NCI-H2107 (cell line): ENCODE data around the gene EML1.
"Not testable (repeated sequence)": the region's sequence is repeated elsewhere in the genome, so short reads cannot be mapped to it uniquely, and the experiment has no call there.

Experiments
- DNase-seq: peaks from one replicate; lab custom pipeline; 2025; lab: John Stamatoyannopoulos, UW

EML1 gene

DNA sequence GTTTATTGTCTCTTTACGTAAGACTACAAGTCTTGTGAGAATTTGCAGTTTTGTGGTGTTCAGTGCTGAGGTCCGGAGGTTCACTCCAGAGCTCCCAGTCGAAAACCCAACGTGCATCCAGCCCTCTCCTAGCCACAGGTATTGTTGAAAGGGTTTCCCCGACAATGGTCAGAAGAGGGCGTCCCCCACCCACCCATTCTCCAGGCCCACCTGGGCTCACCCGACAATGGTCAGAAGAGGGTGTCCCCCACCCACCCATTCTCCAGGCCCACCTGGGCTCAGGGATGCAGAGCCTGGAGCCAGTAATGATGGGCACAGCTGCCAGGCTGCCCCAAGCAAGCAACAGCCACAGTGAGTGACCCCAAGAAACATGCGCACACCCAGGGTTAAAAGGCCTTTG is 145.2 kb downstream of the EML1 start:
- DNase-seq, result no peak

DNA sequence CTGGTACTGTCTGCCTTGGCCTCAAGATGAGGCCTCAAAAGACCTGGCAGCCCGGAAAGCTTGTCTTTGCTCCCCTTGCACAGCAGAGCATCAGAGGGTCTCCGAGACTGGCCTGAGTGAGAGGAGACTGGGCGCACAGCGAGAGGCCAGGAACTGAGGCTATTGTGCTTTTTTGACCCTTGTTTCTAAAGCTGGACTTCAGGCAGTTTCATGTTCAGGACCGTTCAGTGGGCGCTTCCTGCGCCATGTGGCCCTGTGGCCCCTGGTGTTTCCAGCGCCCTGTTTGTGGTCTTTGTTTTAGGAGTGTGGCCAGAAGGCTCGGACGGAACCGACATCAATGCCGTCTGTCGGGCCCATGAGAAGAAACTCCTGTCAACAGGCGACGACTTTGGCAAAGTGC is 145.7 kb downstream of the EML1 start:
- no peak for DNase-seq

DNA sequence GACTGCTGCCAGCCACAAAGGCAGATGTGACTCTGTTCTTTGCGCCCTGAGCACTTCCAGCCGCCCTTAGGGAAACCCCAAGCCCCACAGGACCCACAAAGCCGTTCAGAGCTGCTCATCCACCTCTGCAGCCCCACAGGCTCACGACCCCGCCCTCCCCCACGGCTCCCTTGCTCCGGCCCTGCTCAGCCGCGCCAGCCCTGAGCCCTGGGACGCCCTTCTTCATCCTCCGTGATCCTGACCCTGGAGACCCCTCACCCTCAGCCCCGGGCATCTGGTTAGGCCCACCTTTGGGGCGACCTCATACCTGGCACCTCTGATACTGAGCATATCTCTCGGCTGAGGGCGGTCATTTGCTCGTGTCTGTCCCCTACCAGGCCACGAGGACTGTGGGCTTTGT is 146.2 kb downstream of the EML1 start:
- no peak for DNase-seq

DNA sequence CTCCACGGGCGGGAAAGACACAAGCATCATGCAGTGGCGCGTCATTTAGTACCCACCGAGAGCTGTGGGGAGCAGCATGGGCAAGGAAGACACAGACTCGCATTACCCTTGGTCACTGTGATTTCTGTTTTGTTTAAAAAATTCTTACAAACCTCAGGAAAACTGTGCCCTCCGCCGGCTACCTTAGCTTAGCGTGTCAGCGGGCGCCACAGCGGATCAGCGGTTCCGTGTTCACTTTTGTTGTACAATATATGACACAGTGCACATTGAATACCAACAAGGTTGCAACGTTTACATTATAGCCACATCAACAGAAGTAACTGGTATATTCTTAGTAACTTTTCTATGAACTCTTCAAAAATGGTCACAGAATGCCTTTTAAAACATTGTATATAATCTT is 146.9 kb downstream of the EML1 start:
- no peak for DNase-seq

DNA sequence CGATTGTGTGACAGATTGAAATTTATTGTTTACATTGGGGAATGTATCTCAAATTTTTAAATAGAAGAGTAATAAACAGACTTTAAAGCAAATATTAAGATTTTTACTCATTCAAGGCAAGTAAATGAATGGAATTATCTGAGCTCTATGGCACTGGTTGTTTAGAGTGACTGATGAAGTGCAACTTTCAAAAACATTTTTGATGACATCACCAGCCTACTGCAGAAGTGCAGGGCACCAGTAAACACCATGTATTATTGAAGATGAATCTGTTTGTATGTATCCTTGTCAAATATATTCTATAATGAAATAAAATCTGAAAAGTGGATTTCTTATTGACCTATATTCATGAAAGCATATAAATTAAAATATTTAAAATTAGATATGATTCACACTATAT is 148.0 kb downstream of the EML1 start:
- no peak for DNase-seq

DNA sequence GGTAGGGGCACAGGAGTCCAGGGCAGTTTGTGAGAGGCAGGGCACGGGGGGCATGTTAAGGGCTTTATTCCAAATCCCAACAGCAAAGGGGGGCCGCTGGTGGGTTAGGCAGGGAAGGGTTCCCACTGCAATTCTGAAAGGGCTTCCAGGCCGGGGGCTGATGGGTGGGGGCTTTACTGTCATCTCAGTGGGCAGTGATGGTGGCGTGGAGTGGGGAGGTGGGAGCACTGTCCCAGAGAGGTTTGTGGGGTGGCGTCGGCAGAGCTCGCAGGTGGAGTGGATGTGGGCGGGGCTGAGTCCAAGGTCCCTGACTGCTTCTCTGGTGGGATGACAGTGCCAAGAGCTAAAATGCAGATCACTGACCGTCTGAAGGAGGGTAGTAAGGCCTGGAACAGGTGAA is 150.4 kb downstream of the EML1 start:
- DNase-seq, result no peak

DNA sequence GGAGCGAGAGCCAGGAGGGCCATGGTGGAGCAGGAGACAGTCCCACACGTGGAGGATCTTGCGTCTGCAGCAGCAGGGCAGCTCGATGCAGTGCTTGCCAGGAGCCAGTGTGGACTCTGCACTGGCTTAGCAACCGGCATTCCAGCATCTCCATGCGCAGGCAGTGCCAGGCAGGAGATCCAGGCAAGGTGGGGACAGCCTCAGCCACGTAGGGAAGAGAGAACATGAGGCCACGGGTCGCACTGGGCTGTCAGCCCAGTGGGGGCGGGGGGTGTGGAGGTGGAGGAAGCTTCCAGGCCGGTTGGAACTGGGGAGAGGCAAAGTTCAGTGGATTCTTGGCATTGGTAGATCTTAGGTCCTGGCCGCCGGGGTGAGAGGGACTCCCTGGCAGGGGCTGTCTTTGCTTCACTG is 151.0 kb downstream of the EML1 start:
- DNase-seq, result no peak

DNA sequence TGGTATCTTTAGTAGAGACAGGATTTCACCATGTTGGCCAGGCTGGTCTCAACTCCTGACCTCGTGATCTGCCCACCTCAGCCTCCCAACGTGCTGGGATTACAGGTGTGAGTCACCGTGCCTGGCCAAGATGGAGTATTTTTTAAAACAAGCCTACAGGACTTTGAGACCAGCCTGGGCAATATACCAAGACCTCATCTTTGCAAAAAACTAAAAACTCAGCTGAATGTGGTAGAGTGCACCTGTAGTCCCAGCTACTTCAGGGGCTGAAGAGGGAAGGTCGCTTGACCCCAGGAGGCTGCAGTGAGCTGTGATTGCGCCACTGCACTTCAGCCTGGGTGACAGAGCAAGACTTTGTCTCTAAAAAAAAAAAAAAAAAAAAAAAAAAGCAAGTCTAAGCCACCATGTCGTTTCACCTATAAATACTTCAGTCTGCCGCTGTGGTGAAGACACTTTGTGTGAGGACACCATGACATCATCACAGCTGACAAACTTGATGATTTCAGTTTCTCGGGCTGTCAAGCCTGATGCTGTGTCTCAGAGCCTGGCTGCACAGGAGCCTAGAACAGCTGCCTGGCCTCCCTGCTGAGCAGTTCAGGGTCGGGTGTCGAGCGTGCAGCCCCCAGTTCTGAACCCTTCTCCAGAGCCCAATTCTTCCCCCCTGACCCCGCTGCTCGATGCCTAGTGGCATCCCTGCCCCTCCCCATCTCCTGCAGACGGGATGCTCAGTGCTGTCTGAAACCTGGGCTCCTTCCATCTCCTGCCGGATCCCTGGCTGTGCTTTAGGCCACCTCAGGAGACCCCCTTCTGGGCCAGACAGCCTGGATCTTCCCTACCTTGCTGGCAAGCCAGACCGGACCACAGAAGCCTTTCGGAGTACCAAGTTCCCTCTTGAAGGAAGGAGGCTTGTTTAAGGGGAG is 152.8 kb downstream of the EML1 start:
- peak; percentile 8 for DNase-seq

DNA sequence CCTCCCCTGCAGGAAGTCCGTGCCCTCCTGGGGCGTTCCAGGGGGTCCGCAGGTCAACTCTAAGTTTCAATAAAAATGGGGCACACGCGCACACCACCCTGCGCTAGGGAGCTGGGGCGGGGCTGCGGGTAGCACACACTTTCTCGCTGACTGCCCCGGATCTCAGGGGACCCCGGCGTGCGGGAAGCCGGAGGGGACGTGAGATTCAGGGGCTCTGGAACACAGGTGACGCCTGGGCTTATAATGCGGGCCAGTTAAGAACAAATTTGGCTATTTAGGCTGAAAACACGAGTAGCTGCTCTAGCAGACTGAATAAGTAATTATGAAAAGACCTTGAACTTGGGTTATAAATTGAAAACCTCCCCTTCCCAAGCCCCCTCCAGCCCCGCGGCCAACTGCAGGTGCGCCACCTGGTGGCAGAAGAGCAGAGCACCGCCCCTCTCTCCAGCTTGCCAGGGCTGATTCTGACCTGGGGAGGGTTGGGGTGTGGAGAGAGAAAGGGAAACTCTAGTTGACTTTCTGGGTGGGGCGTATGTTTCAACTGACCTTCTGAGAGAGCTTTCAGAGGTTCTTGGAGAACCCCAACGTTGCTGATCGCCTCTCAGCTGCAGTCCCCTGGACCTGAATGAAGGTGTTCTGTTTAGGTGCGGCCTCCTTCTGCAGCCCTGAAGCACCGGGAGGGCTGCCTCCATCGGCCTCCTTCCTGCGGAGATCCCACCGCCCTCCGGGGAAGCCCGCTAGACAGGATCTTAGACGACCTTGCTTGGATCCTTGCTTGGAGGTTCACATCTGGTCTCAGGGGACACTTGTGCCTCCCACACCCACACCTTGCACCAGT is 153.7 kb downstream of the EML1 start:
- peak; percentile 26 for DNase-seq

DNA sequence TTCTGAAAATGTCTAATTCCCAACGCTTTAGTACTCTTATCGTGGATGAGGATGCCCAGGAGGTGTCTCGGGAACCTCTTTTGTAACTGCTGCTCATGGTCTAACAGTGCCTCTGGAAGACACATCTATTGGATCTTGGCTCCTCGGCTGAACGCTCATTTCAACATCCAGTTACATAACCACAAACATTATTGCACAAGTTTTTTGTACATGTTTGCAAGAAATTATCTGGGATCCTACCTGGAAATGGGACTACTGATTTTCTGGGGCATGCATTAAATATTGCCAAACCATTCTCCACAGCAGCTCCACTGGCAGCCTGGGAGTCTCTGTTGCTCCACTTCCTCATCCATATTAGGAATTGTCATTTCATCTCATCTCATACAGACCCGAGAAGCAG is 154.5 kb downstream of the EML1 start:
- no peak for DNase-seq

DNA sequence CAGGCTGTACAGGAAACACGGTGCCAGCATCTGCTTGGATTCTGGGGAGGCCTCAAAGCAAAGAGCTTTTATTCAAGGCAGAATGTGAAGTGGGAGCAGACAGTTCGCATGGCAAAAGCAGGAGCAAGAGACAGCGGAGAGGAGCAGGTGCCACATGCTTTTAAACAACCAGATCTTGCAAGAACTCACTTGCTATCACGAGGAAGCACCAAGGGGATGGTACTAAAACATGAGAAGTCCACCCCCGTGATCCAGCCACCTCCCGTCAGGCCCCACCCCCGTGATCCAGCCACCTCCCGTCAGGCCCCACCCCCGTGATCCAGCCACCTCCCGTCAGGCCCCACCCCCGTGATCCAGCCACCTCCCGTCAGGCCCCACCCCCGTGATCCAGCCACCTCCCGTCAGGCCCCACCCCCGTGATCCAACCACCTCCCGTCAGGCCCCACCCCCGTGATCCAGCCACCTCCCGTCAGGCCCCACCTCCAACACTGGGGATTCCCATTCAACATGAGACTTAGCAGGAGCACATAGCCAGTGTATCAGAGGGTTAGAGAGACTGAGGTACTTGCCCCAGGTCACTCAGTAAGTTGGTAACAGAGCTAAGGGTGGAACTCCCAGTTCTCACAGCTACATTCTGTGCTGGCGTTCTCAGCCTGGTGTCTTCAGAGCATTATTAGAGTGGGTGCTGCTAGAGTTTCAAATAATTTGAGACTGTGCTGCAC is 156.0 kb downstream of the EML1 start:
- DNase-seq, result not testable (repeated sequence)

DNA sequence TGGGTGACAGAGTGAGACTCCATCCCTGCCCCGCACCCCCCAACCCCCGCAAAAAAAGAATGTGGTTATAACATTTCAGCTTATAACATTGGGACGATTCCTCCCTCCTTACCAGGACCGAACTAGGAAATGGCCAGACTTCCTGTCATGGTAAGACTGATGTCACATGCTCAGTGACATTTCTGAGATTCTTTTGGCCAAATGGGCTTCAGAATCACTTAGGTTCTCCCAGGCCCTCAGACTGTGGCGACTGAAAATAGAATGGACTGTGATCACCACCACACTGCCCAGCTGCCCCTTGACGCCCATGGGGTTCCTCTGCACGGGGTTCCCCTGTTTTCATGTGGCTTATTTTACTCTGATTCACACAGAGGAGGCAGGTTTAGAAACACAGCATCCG is 157.0 kb downstream of the EML1 start:
- no peak for DNase-seq

DNA sequence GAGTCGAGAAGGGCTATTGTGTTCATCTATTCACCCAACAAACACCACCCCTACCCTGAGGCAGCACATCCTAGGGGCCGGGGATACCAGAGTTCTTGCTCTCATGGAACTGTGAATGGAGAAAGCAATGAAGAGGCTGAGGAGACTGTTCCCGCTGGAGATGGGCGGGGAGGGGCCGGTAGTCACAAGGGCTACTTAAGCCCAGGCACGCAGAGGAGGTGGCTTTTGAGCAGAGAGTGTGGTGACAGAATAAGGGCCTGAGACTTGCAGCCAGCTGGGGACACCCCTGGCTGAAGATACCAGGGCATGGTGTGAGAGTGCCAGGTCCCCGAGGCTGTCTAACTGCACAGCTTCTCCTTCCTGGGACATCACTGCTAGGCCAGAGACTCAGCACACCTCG is 157.9 kb downstream of the EML1 start:
- no peak for DNase-seq

DNA sequence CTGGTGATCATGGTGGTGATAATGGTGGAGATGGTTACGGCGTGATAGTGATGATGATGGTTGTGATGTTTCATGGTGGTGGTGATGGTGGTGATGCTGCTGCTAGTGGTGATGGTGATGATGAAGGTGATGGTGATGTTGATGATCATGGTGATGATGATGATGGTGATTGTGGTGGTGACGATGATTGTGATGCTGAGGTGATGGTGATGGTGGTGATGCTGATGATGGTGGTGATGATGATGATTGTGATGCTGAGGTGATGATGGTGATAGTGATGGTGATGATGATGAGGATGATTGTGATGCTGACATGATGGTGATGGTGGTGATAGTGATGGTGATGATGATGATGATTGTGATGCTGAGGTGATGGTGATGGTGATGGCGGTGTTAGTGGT is 158.8 kb downstream of the EML1 start:
- no peak for DNase-seq

DNA sequence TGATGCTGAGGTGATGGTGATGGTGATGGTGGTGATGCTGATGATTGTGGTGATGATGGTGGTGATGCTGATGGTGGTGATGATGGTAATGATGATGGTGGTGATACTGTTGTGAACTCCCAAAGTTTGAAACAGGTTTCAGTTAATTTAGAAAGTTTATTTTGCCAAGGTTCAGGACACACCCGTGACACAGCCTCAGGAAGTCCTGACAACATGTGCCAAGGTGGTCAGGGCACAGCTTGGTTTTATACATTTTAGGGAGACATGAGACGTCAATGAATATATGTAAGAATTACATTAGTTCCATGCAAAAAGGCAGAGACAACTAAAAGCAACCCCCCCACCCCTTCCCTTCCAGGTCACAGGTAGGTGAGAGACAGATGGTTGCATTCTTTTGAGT is 159.2 kb downstream of the EML1 start:
- no peak for DNase-seq

DNA sequence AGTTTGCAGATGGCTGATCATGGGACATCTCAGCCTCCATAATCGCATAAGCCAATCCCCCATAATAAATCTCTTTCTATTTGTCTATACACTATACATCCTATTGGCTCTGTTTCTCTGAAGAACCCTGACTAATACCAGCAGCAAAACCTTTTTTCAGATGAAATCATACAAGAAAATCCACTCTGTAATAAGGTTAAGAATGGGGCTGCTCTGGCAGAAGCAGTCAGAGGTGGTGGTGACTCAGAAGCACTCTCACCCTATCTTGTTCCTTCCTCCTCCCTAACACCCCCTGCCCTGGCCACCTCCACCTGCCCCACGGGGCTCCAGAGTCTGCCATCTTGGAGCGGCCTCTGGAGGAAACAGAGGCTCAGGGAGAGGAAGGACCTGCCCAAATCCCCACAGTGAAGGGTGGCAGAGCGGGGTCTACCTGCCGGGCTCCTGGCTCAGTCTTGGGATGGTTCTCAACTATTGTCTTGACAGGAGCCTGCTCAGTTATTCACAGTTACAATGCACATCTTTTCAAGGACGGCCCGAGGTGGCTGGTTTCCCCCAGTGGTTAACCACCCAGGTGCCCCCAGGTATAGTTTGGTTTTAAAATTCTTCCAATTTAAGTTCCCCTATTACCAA is 162.7 kb downstream of the EML1 start:
- no peak for DNase-seq

DNA sequence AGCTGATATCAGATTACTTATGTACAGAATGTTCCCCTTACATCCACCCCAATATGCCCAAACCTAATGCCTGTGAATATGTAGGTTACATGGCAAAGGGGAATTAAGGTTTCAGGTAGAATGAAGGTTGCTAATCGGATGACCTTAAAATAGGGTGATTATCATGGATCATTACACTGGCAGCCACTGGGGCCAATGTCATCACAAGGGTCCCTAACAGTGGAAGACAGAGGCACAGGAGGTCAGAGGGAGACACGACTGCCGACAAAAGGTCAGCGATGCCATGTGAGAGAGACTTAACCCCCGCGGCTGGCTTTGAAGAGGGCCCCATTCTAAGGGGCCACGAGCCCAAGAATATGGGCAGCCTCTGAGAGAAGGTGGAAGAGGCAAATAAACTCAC is 165.2 kb downstream of the EML1 start:
- DNase-seq, result no peak

DNA sequence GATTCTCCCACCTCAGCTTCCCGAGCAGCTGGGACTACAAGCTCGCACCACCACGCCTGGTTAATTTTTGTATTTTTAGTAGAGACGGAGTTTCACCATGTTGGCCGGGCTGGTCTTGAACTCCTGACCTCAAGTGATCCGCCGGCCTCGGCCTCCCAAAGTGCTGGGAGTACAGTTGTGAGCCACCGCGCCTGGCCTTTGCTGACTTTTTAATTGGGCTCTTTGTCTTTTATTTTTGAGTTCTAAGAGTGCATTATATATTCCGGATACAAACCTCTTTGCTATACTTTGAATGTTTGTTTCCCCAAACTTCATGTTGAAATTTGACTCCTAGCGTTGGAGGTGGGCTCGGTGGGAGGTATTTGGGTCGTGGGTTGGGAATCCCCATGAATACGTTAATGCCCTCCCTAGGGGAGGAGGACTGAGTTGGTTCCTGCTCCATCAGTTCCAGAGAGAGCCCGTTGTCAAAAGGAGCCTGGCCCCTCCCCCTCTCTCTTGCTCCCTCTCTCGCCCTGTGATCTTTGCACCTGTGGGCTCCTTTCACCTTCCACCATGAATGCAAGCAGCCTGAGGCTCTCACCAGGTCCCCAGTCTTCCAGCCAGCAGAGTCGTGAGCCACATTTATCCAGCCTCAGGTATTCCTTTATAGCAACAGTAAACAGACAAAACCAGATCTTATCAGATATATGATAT is 168.8 kb downstream of the EML1 start:
- no peak for DNase-seq

DNA sequence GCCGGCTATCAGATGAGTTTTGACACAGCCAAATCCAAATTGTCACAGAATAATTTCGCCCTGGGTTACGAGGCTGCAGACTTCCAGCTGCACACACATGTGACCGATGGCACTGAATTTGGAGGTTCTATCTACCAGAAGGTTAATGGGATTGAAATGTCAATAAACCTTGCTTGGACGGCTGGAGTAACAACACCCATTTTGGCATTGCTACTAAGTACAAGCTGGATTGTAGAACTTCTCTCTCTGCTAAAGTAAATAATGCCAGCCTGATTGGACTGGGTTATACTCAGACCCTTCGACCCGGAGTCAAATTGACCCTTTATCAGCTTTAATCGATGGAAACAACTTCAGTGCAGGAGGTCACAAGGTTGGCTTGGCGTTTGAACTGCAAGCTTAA is 171.8 kb downstream of the EML1 start:
- DNase-seq, result no peak

DNA sequence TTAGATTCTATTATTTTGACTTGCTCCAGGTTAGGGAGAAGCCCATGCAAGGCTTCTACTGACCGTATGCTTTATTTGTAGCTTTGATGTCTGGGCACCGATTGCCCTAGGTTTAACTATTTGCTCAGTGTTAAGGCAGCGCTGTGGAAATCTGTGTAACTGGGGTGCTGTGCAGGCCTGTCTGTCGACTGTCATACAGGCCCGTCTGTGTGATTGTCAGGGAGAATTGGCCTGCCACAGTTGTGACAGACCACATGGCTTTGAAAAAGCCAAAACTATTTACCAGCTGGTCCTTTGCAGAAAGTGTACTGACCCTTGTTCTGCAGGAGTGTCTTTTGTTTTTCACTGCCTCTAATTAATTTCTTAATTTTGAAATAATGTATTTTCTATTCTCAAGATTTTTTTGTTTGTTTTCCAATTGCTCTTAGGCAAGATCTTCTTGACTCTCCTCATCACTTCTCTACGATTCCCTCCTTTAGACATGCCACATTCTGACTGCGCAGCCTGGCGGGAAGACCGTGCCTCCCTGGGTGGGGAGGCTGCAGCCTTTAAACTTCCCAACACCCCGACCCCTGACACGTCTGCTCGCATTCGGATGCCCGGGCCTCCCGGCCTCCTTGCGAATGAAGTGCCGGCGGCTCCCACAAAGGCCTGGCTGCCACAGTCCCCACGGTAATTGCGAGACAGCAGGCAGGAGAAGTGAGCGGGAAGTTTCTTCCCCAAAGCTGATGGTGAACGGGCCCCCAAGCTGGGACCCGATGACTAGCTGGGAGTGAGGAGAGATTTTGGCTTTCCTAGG is 173.0 kb downstream of the EML1 start:
- no peak for DNase-seq

DNA sequence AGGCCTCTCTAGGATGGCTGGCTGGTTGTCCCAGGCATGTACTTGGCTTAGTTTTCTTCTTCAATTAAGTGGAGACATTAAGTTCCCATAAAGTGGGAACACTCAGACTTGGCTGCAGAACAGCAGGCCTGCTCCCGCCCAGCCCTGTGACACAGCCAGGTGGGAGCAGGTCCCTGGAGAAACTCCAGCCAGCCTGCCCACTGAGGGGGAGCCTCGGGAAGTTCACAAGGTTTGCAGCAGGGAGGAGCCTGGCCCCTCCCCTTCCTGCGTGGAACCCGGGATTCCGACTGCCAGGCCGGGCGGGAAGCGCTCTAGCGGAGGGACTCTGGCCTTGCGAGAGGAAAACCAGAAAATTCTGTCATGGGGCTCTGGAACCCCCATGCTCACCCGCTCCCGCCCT is 173.7 kb downstream of the EML1 start:
- no peak for DNase-seq
